Activated CD8-positive, alpha-beta memory T cell treated with anti-CD3 and anti-CD28 coated beads, Interleukin-2, amount 50 U/mL, for 4 hours (primary cell): Measurements from ENCODE around the gene PDXDC1.
"Not testable (repeated sequence)": the region's sequence is repeated elsewhere in the genome, so short reads cannot be mapped to it uniquely, and the experiment has no call there.

Experiments
- DNase-seq: peaks from one replicate; pipeline ENCODE4 v3.0.0-alpha.2; 2020

Gene PDXDC1

GRCh38 chr16:15016354-15016753, 41.5 kb downstream of the PDXDC1 start:
- DNase-seq, result not testable (repeated sequence)

- not testable (repeated sequence) for DNase-seq
Measured at GRCh38 chr16:15016951-15017580, 42.2 kb downstream of the PDXDC1 start.

GRCh38 chr16:15021429-15021828, 46.6 kb downstream of the PDXDC1 start:
- DNase-seq, result not testable (repeated sequence)

GRCh38 chr16:15022194-15022593, 47.4 kb downstream of the PDXDC1 start:
- peak; percentile 54 for DNase-seq

- not testable (repeated sequence) for DNase-seq
Measured at GRCh38 chr16:15023381-15024077, 48.7 kb downstream of the PDXDC1 start.

- DNase-seq, result not testable (repeated sequence)
Measured at GRCh38 chr16:15024858-15025199, 50.0 kb downstream of the PDXDC1 start.

- not testable (repeated sequence) for DNase-seq
Measured at GRCh38 chr16:15025234-15025951, 50.6 kb downstream of the PDXDC1 start.

GRCh38 chr16:15027051-15027450, 52.2 kb downstream of the PDXDC1 start:
- DNase-seq, result not testable (repeated sequence)

- not testable (repeated sequence) for DNase-seq
Measured at GRCh38 chr16:15027503-15028344, 52.9 kb downstream of the PDXDC1 start.

GRCh38 chr16:15028345-15028715, 53.5 kb downstream of the PDXDC1 start:
- DNase-seq, result not testable (repeated sequence)

GRCh38 chr16:15028801-15029698, 54.2 kb downstream of the PDXDC1 start:
- DNase-seq, result not testable (repeated sequence)

- not testable (repeated sequence) for DNase-seq
Measured at GRCh38 chr16:15029749-15030148, 54.9 kb downstream of the PDXDC1 start.

GRCh38 chr16:15031179-15031578, 56.4 kb downstream of the PDXDC1 start:
- no peak for DNase-seq

GRCh38 chr16:15031586-15031985, 56.8 kb downstream of the PDXDC1 start:
- no peak for DNase-seq

- no peak for DNase-seq
Measured at GRCh38 chr16:15032547-15033308, 57.9 kb downstream of the PDXDC1 start.

GRCh38 chr16:15033309-15033707, 58.5 kb downstream of the PDXDC1 start:
- DNase-seq, result no peak

- DNase-seq, result no peak
Measured at GRCh38 chr16:15034266-15035162, 59.7 kb downstream of the PDXDC1 start.

GRCh38 chr16:15035163-15035729, 60.4 kb downstream of the PDXDC1 start:
- DNase-seq, result no peak

GRCh38 chr16:15037003-15037402, 62.2 kb downstream of the PDXDC1 start:
- DNase-seq, result no peak

- DNase-seq, result no peak
Measured at GRCh38 chr16:15037745-15038144, 62.9 kb downstream of the PDXDC1 start.
